HG03378 (cell line): Measurements from ENCODE around the gene ZNF485.

Experiments
- ATAC-seq: cut with Tn5 transposase; IDR thresholded peaks from one replicate; pipeline ENCODE4 v1.9.1; 2021; ENCODE audit warnings: mild to moderate bottlenecking, moderate library complexity; ENCODE audit not compliant: unreplicated experiment

ZNF485 gene

GRCh38 chr10:43667317-43667731, 61.1 kb downstream of the ZNF485 start:
- ATAC-seq, result no peak
